ENCODE measurements around the gene DUOXA2. TPM values are rescaled to one million over a fixed set of nuclear protein-coding genes. Genes with fewer than 3 reads are reported as not detected.
A peak's percentile ranks its signal among the peaks of the same experiment; 100 is the strongest.

DUOXA2 gene
- total RNA-seq, 1 experiment from 2014 or later, result not detected

GRCh38 chr15:45121706-45122417, 7.7 kb downstream of the DUOXA2 start:
- ATAC-seq (no peak), DNase-seq (ENCODE audit: low read depth, low spot score) (peak; percentile 18)
- CTCF ChIA-PET, result no interaction called here
- POLR2A ChIA-PET, result interaction anchor here (0.6 kb wide), 1 partner anchor 46 kb away, joined by 3 read pairs; no protein-coding TSS in a partner anchor
- no peak for TF ChIP-seq TCF7L2 (IDR thresholded peaks at IDR 0.05; ENCODE audit: low read depth, low read length)
- no peak for TF ChIP-seq CTCF (IDR thresholded peaks at IDR 0.05)
- TF ChIP-seq REST (IDR thresholded peaks at IDR 0.05; ENCODE audit: insufficient read depth in 1 of 2, low read depth in 2 of 2, low read length in 1 of 2), result no peak
- no peak for TF ChIP-seq POLR2AphosphoS5 (IDR thresholded peaks at IDR 0.05; ENCODE audit: low read depth, low read length)
- no peak for TF ChIP-seq SIN3A (IDR thresholded peaks at IDR 0.05; ENCODE audit: borderline replicate concordance, insufficient read depth, low read depth, low read length)
- Histone ChIP-seq H3K4me1 (ENCODE audit: control insufficient read depth, insufficient read depth, low read length) (no peaks in the 10 kb centered on the region), H3K9me3 (ENCODE audit: control insufficient read depth, insufficient read depth, low read depth, low read length) (no peaks in the 10 kb centered on the region), H3K27ac (ENCODE audit: low read length) (no peak overlapping the region), H3K27me3 (ENCODE audit: control insufficient read depth, insufficient read depth, low read length) (peaks cover 5% of the 10 kb centered on the region), H3K36me3 (ENCODE audit: control insufficient read depth, insufficient read depth, low read length) (no peaks in the 10 kb centered on the region), H3K4me3 (ENCODE audit: low read depth in 2 of 2, low read length in 2 of 2) (no peak overlapping the region)
- intact Hi-C loops (cut with micrococcal nuclease; ENCODE audit: unreplicated experiment) (no loop called here), in situ Hi-C loops (cut with HindIII; ENCODE audit: low pct_unique_long_range_greater_than_20kb, low sequenced_read_pairs) (no loop called here)
- no TSS peak for BruUV-seq (replicated peaks)

- DNase-seq (ENCODE audit: low read depth, low spot score) (no peak), ATAC-seq (no peak)
- H3K9me3 ChIP-seq (ENCODE audit: control insufficient read depth, insufficient read depth, low read depth, low read length), result no peaks in the 10 kb centered on the region
- BruUV-seq (replicated peaks), result no TSS peak
- no peak for TF ChIP-seq CTCF (IDR thresholded peaks at IDR 0.05)
- TF ChIP-seq POLR2AphosphoS5 (IDR thresholded peaks at IDR 0.05; ENCODE audit: low read depth, low read length), result no peak
- no peak for TF ChIP-seq REST (IDR thresholded peaks at IDR 0.05; ENCODE audit: insufficient read depth in 1 of 2, low read depth in 2 of 2, low read length in 1 of 2)
- no peak for TF ChIP-seq TCF7L2 (IDR thresholded peaks at IDR 0.05; ENCODE audit: low read depth, low read length)
- TF ChIP-seq SIN3A (IDR thresholded peaks at IDR 0.05; ENCODE audit: borderline replicate concordance, insufficient read depth, low read depth, low read length), result no peak
- ChIA-PET POLR2A (interaction anchor here (0.6 kb wide), 1 partner anchor 46 kb away, joined by 3 read pairs; no protein-coding TSS in a partner anchor), CTCF (no interaction called here)
- no peak overlapping the region for H3K4me3 ChIP-seq (ENCODE audit: low read depth in 2 of 2, low read length in 2 of 2)
- H3K27ac ChIP-seq (ENCODE audit: low read length), result no peak overlapping the region
- no peaks in the 10 kb centered on the region for H3K4me1 ChIP-seq (ENCODE audit: control insufficient read depth, insufficient read depth, low read length)
- intact Hi-C loops (cut with micrococcal nuclease; ENCODE audit: unreplicated experiment), result no loop called here
- no peaks in the 10 kb centered on the region for H3K36me3 ChIP-seq (ENCODE audit: control insufficient read depth, insufficient read depth, low read length)
- in situ Hi-C loops (cut with HindIII; ENCODE audit: low pct_unique_long_range_greater_than_20kb, low sequenced_read_pairs), result no loop called here
- peaks cover 5% of the 10 kb centered on the region for H3K27me3 ChIP-seq (ENCODE audit: control insufficient read depth, insufficient read depth, low read length)
Observed at GRCh38 chr15:45122719-45123118, 8.6 kb downstream of the DUOXA2 start.

Measured in Panc1 (cell line).